ENCODE data around the gene PLXNA4.

Gene PLXNA4

DNA sequence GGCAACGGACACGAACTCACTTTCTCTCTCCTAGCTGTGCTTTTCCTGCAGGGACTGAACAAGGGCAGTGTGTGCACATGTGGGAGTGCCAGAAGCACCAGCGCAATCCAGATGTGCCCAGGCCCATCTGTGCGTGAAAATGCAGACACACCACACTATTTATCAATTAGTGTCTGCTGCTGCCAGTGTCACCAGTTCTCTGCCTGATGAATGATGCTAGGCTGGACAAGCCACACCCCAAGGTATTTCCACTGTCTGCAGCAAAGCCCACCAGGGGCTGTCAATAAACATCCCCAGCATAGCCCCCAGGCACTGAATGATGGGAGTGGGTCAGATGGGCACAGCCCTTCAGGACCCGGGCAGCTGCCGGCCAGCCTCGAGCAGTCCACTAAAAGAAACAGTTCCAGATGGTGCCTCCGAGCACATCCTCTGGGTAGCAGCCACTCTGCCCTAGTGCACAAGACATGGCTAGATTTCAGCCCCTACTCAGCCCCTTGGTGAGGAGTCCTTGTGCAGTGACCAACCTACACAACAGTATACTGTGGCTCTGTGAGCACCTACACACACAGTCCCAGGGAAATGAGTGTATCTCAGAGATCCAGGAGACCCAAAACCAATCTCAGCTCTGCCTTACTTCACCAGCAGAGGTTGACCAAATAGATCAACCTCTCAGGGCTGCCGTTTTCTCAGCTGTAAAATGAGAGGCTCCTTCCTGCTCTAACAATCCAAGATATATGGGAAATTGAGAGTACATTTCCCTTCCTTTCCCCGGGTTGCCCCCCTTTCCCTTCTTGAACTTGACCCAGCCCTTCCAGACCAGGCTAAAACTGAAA is 314.7 kb downstream of the PLXNA4 start:
- no peak overlapping the region for H3K4me3 ChIP-seq (ENCODE audit: low read length)
- H3K36me3 ChIP-seq (ENCODE audit: control insufficient read depth, insufficient read depth, low read length), result no peaks in the 10 kb centered on the region
- no peaks in the 10 kb centered on the region for H3K27me3 ChIP-seq (ENCODE audit: insufficient read depth, low read length, poor library complexity)
- H4K8ac ChIP-seq (ENCODE audit: low read depth, low read length), result no peak overlapping the region
- no peaks in the 10 kb centered on the region for H3K79me2 ChIP-seq (ENCODE audit: control insufficient read depth, insufficient read depth, low read length)
- no peak overlapping the region for H3K27ac ChIP-seq (ENCODE audit: low read depth, low read length)
- no peak overlapping the region for H3K23ac ChIP-seq (ENCODE audit: low read length)
- WGBS (ENCODE audit: extremely low coverage, insufficient coverage, low lambda C conversion rate), result no CpG with 5 or more reads among the region's 10 CpGs
- no peaks in the 10 kb centered on the region for H3K79me1 ChIP-seq (ENCODE audit: low read length)
- H2BK5ac ChIP-seq (ENCODE audit: low read length), result no peak overlapping the region
- no peak overlapping the region for H3K18ac ChIP-seq (ENCODE audit: low read length)
- no peak overlapping the region for H3K9ac ChIP-seq (ENCODE audit: low read length)
- H2BK15ac ChIP-seq (replicated peaks; ENCODE audit: low read depth), result no peak overlapping the region
- no peaks in the 10 kb centered on the region for H3K4me1 ChIP-seq (ENCODE audit: control insufficient read depth, low read depth, low read length)
- no peak overlapping the region for H2AK5ac ChIP-seq (ENCODE audit: low read length)
- H3K4me2 ChIP-seq (ENCODE audit: low read length), result no peak overlapping the region
- H3K56ac ChIP-seq (ENCODE audit: low read length), result no peak overlapping the region
- H4K5ac ChIP-seq (ENCODE audit: low read length), result no peak overlapping the region
- no peak overlapping the region for H3K4ac ChIP-seq (ENCODE audit: low read depth, low read length)
- no peak overlapping the region for H2BK120ac ChIP-seq (ENCODE audit: low read depth, low read length)
- DNase-seq, result no peak

GRCh38 chr7:132258231-132258630 is 318.0 kb downstream of the PLXNA4 start:
- Histone ChIP-seq H3K56ac (ENCODE audit: low read length) (no peak overlapping the region), H3K27ac (ENCODE audit: low read depth, low read length) (no peak overlapping the region), H4K5ac (ENCODE audit: low read length) (no peak overlapping the region), H4K8ac (ENCODE audit: low read depth, low read length) (no peak overlapping the region), H3K36me3 (ENCODE audit: control insufficient read depth, insufficient read depth, low read length) (no peaks in the 10 kb centered on the region), H3K79me1 (ENCODE audit: low read length) (no peaks in the 10 kb centered on the region), H2BK120ac (ENCODE audit: low read depth, low read length) (no peak overlapping the region), H2BK15ac (replicated peaks; ENCODE audit: low read depth) (no peak overlapping the region), H3K4me1 (ENCODE audit: control insufficient read depth, low read depth, low read length) (no peaks in the 10 kb centered on the region), H3K4ac (ENCODE audit: low read depth, low read length) (no peak overlapping the region), H2BK5ac (ENCODE audit: low read length) (no peak overlapping the region), H3K9ac (ENCODE audit: low read length) (no peak overlapping the region), H3K79me2 (ENCODE audit: control insufficient read depth, insufficient read depth, low read length) (no peaks in the 10 kb centered on the region), H3K4me2 (ENCODE audit: low read length) (no peak overlapping the region), H3K23ac (ENCODE audit: low read length) (no peak overlapping the region), H3K18ac (ENCODE audit: low read length) (no peak overlapping the region), H3K4me3 (ENCODE audit: low read length) (no peak overlapping the region), H2AK5ac (ENCODE audit: low read length) (no peak overlapping the region), H3K27me3 (ENCODE audit: insufficient read depth, low read length, poor library complexity) (no peaks in the 10 kb centered on the region)
- no CpG with 5 or more reads among the region's 7 CpGs for WGBS (ENCODE audit: extremely low coverage, insufficient coverage, low lambda C conversion rate)
- DNase-seq, result no peak

GRCh38 chr7:132257253-132257652 is 319.0 kb downstream of the PLXNA4 start:
- Histone ChIP-seq H2BK5ac (ENCODE audit: low read length) (no peak overlapping the region), H3K79me2 (ENCODE audit: control insufficient read depth, insufficient read depth, low read length) (no peaks in the 10 kb centered on the region), H3K4ac (ENCODE audit: low read depth, low read length) (no peak overlapping the region), H3K4me3 (ENCODE audit: low read length) (no peak overlapping the region), H3K9ac (ENCODE audit: low read length) (no peak overlapping the region), H2BK120ac (ENCODE audit: low read depth, low read length) (no peak overlapping the region), H3K27ac (ENCODE audit: low read depth, low read length) (no peak overlapping the region), H2BK15ac (replicated peaks; ENCODE audit: low read depth) (no peak overlapping the region), H2AK5ac (ENCODE audit: low read length) (no peak overlapping the region), H4K8ac (ENCODE audit: low read depth, low read length) (no peak overlapping the region), H3K4me1 (ENCODE audit: control insufficient read depth, low read depth, low read length) (no peaks in the 10 kb centered on the region), H3K27me3 (ENCODE audit: insufficient read depth, low read length, poor library complexity) (no peaks in the 10 kb centered on the region), H3K18ac (ENCODE audit: low read length) (no peak overlapping the region), H3K23ac (ENCODE audit: low read length) (no peak overlapping the region), H3K36me3 (ENCODE audit: control insufficient read depth, insufficient read depth, low read length) (no peaks in the 10 kb centered on the region), H3K56ac (ENCODE audit: low read length) (no peak overlapping the region), H3K79me1 (ENCODE audit: low read length) (no peaks in the 10 kb centered on the region), H4K5ac (ENCODE audit: low read length) (no peak overlapping the region), H3K4me2 (ENCODE audit: low read length) (no peak overlapping the region)
- DNase-seq, result no peak
- WGBS (ENCODE audit: extremely low coverage, insufficient coverage, low lambda C conversion rate), result no CpG with 5 or more reads among the region's 1 CpG

DNA sequence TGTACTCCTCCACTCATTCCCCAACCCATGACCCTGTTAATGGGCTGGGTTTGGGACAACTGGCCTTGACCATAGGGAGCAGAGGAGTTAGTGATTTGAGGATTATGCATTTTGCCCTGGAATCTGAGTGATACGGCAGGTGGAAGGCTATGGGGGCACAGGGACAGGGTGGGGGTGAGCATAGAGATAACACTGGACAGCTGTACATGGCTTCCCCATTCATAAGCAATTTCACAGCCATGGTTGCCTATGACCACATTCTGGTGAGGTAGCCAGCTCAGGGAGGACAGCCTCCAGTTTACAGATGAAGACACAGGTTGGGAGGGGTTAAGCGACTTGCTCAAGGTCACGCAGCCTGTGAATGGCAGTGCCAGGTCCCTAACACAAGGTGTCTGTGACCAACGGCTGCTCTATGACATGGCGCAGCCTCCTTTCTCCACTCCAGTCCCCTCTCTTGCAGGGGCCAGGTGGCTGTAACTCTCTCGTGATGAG is 319.5 kb downstream of the PLXNA4 start:
- Histone ChIP-seq H3K4me2 (ENCODE audit: low read length) (no peak overlapping the region), H4K5ac (ENCODE audit: low read length) (no peak overlapping the region), H3K4me3 (ENCODE audit: low read length) (no peak overlapping the region), H3K27me3 (ENCODE audit: insufficient read depth, low read length, poor library complexity) (no peaks in the 10 kb centered on the region), H2AK5ac (ENCODE audit: low read length) (no peak overlapping the region), H3K79me1 (ENCODE audit: low read length) (no peaks in the 10 kb centered on the region), H3K27ac (ENCODE audit: low read depth, low read length) (no peak overlapping the region), H3K36me3 (ENCODE audit: control insufficient read depth, insufficient read depth, low read length) (no peaks in the 10 kb centered on the region), H3K79me2 (ENCODE audit: control insufficient read depth, insufficient read depth, low read length) (no peaks in the 10 kb centered on the region), H3K18ac (ENCODE audit: low read length) (no peak overlapping the region), H2BK120ac (ENCODE audit: low read depth, low read length) (no peak overlapping the region), H3K9ac (ENCODE audit: low read length) (no peak overlapping the region), H4K8ac (ENCODE audit: low read depth, low read length) (no peak overlapping the region), H2BK5ac (ENCODE audit: low read length) (no peak overlapping the region), H3K4me1 (ENCODE audit: control insufficient read depth, low read depth, low read length) (no peaks in the 10 kb centered on the region), H3K23ac (ENCODE audit: low read length) (no peak overlapping the region), H3K4ac (ENCODE audit: low read depth, low read length) (no peak overlapping the region), H3K56ac (ENCODE audit: low read length) (no peak overlapping the region), H2BK15ac (replicated peaks; ENCODE audit: low read depth) (no peak overlapping the region)
- no peak for DNase-seq
- no CpG with 5 or more reads among the region's 6 CpGs for WGBS (ENCODE audit: extremely low coverage, insufficient coverage, low lambda C conversion rate)

DNA sequence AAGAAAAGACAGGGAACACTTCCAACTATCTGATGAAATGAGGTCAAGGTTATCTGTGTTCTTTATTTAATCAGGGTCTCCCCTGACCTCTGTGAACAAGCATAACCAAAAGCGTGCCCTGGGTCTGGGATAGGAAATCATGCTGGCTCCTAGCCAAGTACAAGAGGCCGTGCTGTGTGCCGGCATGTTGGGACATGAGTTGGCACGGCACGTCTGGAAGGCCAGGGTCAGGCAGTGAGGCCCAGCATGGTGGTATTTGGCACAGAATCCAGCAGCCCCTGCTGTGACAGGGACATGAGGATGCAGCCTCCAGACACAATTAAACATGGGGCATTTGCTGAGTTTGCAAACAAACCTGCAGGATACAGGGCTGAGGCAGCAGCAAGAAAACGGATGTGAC is 320.4 kb downstream of the PLXNA4 start:
- no CpG with 5 or more reads among the region's 6 CpGs for WGBS (ENCODE audit: extremely low coverage, insufficient coverage, low lambda C conversion rate)
- Histone ChIP-seq H3K56ac (ENCODE audit: low read length) (no peak overlapping the region), H3K4me1 (ENCODE audit: control insufficient read depth, low read depth, low read length) (no peaks in the 10 kb centered on the region), H2BK120ac (ENCODE audit: low read depth, low read length) (no peak overlapping the region), H4K5ac (ENCODE audit: low read length) (no peak overlapping the region), H3K27ac (ENCODE audit: low read depth, low read length) (no peak overlapping the region), H3K79me2 (ENCODE audit: control insufficient read depth, insufficient read depth, low read length) (no peaks in the 10 kb centered on the region), H3K23ac (ENCODE audit: low read length) (no peak overlapping the region), H3K36me3 (ENCODE audit: control insufficient read depth, insufficient read depth, low read length) (no peaks in the 10 kb centered on the region), H2BK5ac (ENCODE audit: low read length) (no peak overlapping the region), H3K27me3 (ENCODE audit: insufficient read depth, low read length, poor library complexity) (no peaks in the 10 kb centered on the region), H3K79me1 (ENCODE audit: low read length) (no peaks in the 10 kb centered on the region), H2BK15ac (replicated peaks; ENCODE audit: low read depth) (no peak overlapping the region), H3K9ac (ENCODE audit: low read length) (no peak overlapping the region), H2AK5ac (ENCODE audit: low read length) (no peak overlapping the region), H3K4me3 (ENCODE audit: low read length) (no peak overlapping the region), H3K4me2 (ENCODE audit: low read length) (no peak overlapping the region), H3K4ac (ENCODE audit: low read depth, low read length) (no peak overlapping the region), H3K18ac (ENCODE audit: low read length) (no peak overlapping the region), H4K8ac (ENCODE audit: low read depth, low read length) (no peak overlapping the region)
- DNase-seq, result no peak
